GM12878 (cell line): ENCODE measurements around the gene ANKMY2. TPM values are rescaled to one million over a fixed set of nuclear protein-coding genes. Genes with fewer than 3 reads are reported as not detected.

ENCODE experiments used
- ATAC-seq: fragments of 200-7000 bp; cut with Tn5 transposase; 3 replicates; pipeline ENCODE4 v1.9.1; 2020; ENCODE audit warnings: mild to moderate bottlenecking, moderate library complexity
- BruUV-seq: library from RNA; stranded (reverse); fragments of 400-500 nt; replicated peaks from 2 replicates; lab custom pipeline; 2021; lab: Mats Ljungman, UMichigan
- CTCF ChIA-PET: fragments of 300-600 bp; sonication (Branson Sonifier 250); formaldehyde crosslinking; extraction: SDS; loops from one replicate; lab custom pipeline; 2021; ENCODE audit warnings: inconsistent platforms; lab: Yijun Ruan, JAX
- POLR2A ChIA-PET: fragments of 350-600 bp; formaldehyde crosslinking; extraction: SDS; loops from one replicate; lab custom pipeline; 2021; ENCODE audit warnings: inconsistent platforms; lab: Charles Lee
- RAD21 ChIA-PET: fragments of 300-600 bp; sonication (Branson Sonifier 250); formaldehyde crosslinking; loops from one replicate; lab custom pipeline; 2023; ENCODE audit warnings: antibody characterized with exemption; ENCODE audit not compliant: unreplicated experiment; lab: Charles Lee
- SMC1A ChIA-PET: fragments of 300-600 bp; sonication (Branson Sonifier 250); formaldehyde crosslinking; loops from one replicate; lab custom pipeline; 2023; ENCODE audit not compliant: unreplicated experiment, uncharacterized antibody; lab: Charles Lee
- DNase-seq: peaks from one replicate; pipeline ENCODE4 v3.0.0-alpha.2; 2011; ENCODE audit warnings: low read depth, low spot score
- FAIRE-seq: peaks from 3 replicates; lab custom pipeline; 2011; peaks lifted over from hg19 to GRCh38; lab: Jason Lieb, UNC
- H2AFZ ChIP-seq: 2 replicates; pipeline ENCODE4 v1.6.0; 2011; ENCODE audit warnings: low read depth, low read length, control low read depth; ENCODE audit not compliant: control insufficient read depth
- H3K27ac ChIP-seq: 2 replicates; pipeline ENCODE4 v1.5.1; 2011; ENCODE audit warnings: control low read depth; ENCODE audit not compliant: control insufficient read depth, insufficient read depth
- H3K27me3 ChIP-seq, 2 experiments: replicated peaks in 1 of 2; 2 replicates each; pipeline versions ENCODE4 v1.6.0 to v1.6.1; 2011; ENCODE audit warnings: low read length in 1 of 2; ENCODE audit not compliant: control insufficient read depth in 2 of 2, insufficient read depth in 2 of 2
- H3K36me3 ChIP-seq, 2 experiments: 2 replicates each; pipeline ENCODE4 v1.5.1; 2011; ENCODE audit warnings: low read length in 1 of 2; ENCODE audit not compliant: control insufficient read depth in 2 of 2, insufficient read depth in 2 of 2
- H3K4me1 ChIP-seq: 2 replicates; pipeline ENCODE4 v1.6.1; 2011; ENCODE audit warnings: mild to moderate bottlenecking, low read length, moderate library complexity, mixed read lengths; ENCODE audit not compliant: control insufficient read depth, insufficient read depth
- H3K4me2 ChIP-seq: 2 replicates; pipeline ENCODE4 v1.6.0; 2011; ENCODE audit warnings: control low read depth; ENCODE audit not compliant: control insufficient read depth, insufficient read depth
- H3K4me3 ChIP-seq: fragments of 200-600 bp; sonication (generic); 2 replicates; pipeline ENCODE4 v1.5.1; 2016
- H3K79me2 ChIP-seq: 2 replicates; pipeline ENCODE4 v1.6.0; 2011; ENCODE audit warnings: low read length; ENCODE audit not compliant: control insufficient read depth, insufficient read depth
- H3K9ac ChIP-seq: 2 replicates; pipeline ENCODE4 v1.8.0; 2011; ENCODE audit warnings: low read length, control low read depth, mixed read lengths; ENCODE audit not compliant: control insufficient read depth, insufficient read depth
- H3K9me3 ChIP-seq: replicated peaks from 3 replicates; pipeline ENCODE4 v1.5.1; 2011; ENCODE audit warnings: mild to moderate bottlenecking, low read length; ENCODE audit not compliant: control insufficient read depth, insufficient read depth
- H4K20me1 ChIP-seq: 2 replicates; pipeline ENCODE4 v1.6.0; 2011; ENCODE audit not compliant: control insufficient read depth, insufficient read depth
- ATF7 ChIP-seq: fragments of 450-650 bp; IDR thresholded peaks from 2 replicates; pipeline ENCODE4 v1.6.1; 2016; ENCODE audit warnings: low read depth, mild to moderate bottlenecking
- BACH1 ChIP-seq: fragments of 450-650 bp; IDR thresholded peaks from 2 replicates; pipeline ENCODE4 v1.6.1; 2017; ENCODE audit warnings: mild to moderate bottlenecking, borderline replicate concordance
- CHD2 ChIP-seq: IDR thresholded peaks from 2 replicates; pipeline ENCODE4 v1.6.1; 2011; ENCODE audit warnings: low read depth, low read length, improper control_type of control experiment, borderline replicate concordance
- EZH2 ChIP-seq: IDR thresholded peaks from 2 replicates; pipeline ENCODE4 v1.6.1; 2012; ENCODE audit warnings: low read depth, mild to moderate bottlenecking, control low read depth, inconsistent platforms, low read length, borderline replicate concordance; ENCODE audit not compliant: control insufficient read depth
- GATAD2B ChIP-seq: fragments of 450-650 bp; conservative IDR thresholded peaks from 2 replicates; pipeline ENCODE4 v1.6.1; 2017; ENCODE audit warnings: low read depth, mild to moderate bottlenecking, moderate library complexity
- IKZF2 ChIP-seq, 2 experiments: fragments of 450-650 bp; IDR thresholded peaks; 2 replicates each; pipeline ENCODE4 v1.6.1; 2017; ENCODE audit warnings: mild to moderate bottlenecking in 2 of 2, moderate library complexity in 2 of 2
- MTA3 ChIP-seq: IDR thresholded peaks from 2 replicates; pipeline ENCODE4 v1.6.1; 2012; ENCODE audit warnings: low read length, inconsistent platforms, borderline replicate concordance
- NFYB ChIP-seq: IDR thresholded peaks from 2 replicates; pipeline ENCODE4 v1.6.1; 2011; ENCODE audit warnings: low read depth, mild to moderate bottlenecking, low read length, improper control_type of control experiment, moderate library complexity; ENCODE audit not compliant: insufficient read depth
- STAT1 ChIP-seq: fragments of 450-650 bp; conservative IDR thresholded peaks from 2 replicates; pipeline ENCODE4 v1.6.1; 2014; ENCODE audit warnings: antibody characterized with exemption, mild to moderate bottlenecking
- SUPT20H ChIP-seq: IDR thresholded peaks from 2 replicates; pipeline ENCODE4 v1.6.1; 2011; ENCODE audit warnings: low read depth, mild to moderate bottlenecking, low read length, moderate library complexity, borderline replicate concordance; ENCODE audit not compliant: control insufficient read depth
- ZZZ3 ChIP-seq: IDR thresholded peaks from 2 replicates; pipeline ENCODE4 v1.6.1; 2011; ENCODE audit warnings: low read depth; ENCODE audit not compliant: control insufficient read depth, insufficient read length
- WGBS: methylation state at CpG from one replicate; pipeline ENCODE4 v1.1.6; 2016; ENCODE audit warnings: low lambda C conversion rate; ENCODE audit not compliant: insufficient replicate concordance, insufficient coverage; ENCODE audit errors: missing lambda C conversion rate; 5-methylcytosine and 5-hydroxymethylcytosine counted together
- in situ Hi-C: fragments of 300-500 bp; cut with MboI; formaldehyde crosslinking; loops from 9 replicates; pipeline ENCODE4 v1.14.3; 2018; ENCODE audit warnings: mixed read lengths
- intact Hi-C: fragments of 100-400 bp; cut with micrococcal nuclease; formaldehyde crosslinking; loops from one replicate; pipeline ENCODE4 v1.14.2; 2022; ENCODE audit not compliant: unreplicated experiment
- polyA plus RNA-seq, 11 experiments: library from polyadenylated mRNA; depleted of rRNA in 4 of 11; unstranded in 6 of 11; stranded (reverse) in 5 of 11; fragments of >200 nt; fragmentation: Nextera tagmentation in 4 of 11; fragmentation: Illumina TruSeq in 1 of 11; extraction: Ambion mirVana in 4 of 11; extraction: Trizol in 1 of 11; gene quantifications; 1 replicate in 1 of 11; 2 replicates in 10 of 11; pipeline versions ENCODE4 v1.2.1 to v1.2.3, GENCODE V29; 2011 to 2016; ENCODE audit warnings: inconsistent platforms in 2 of 11, missing spikeins in 2 of 11, low read depth in 1 of 11
- total RNA-seq, 4 experiments: library from RNA; depleted of rRNA in 3 of 4; stranded (reverse); fragments of >200 nt in 3 of 4; fragmentation: Illumina TruSeq in 1 of 4; extraction: Trizol in 1 of 4; gene quantifications; 2 replicates each; pipeline versions ENCODE4 v1.2.1 to v1.2.3, GENCODE V29; 2013 to 2021
- TF ChIP-seq, protein P1 (sequence below), 3 experiments: IDR thresholded peaks in 2 of 3; conservative IDR thresholded peaks in 1 of 3; 2 replicates each; pipeline ENCODE4 v1.5.1; 2011; ENCODE audit warnings: low read depth in 3 of 3, low read length in 3 of 3, mild to moderate bottlenecking in 3 of 3, control low read depth in 2 of 3, moderate library complexity in 2 of 3, inconsistent platforms in 1 of 3, mixed read lengths in 1 of 3; ENCODE audit not compliant: control insufficient read depth in 2 of 3, insufficient read depth in 1 of 3; ENCODE audit errors: extremely low read depth in 1 of 3
- TF ChIP-seq, protein P2 (sequence below): IDR thresholded peaks from 2 replicates; pipeline ENCODE4 v1.6.1; 2011; ENCODE audit warnings: low read depth, mild to moderate bottlenecking, low read length, moderate library complexity, borderline replicate concordance; ENCODE audit errors: extremely low read depth
- TF ChIP-seq, protein P3 (sequence below): IDR thresholded peaks from 2 replicates; pipeline ENCODE4 v1.6.1; 2012; ENCODE audit warnings: low read depth, low read length, improper control_type of control experiment

Gene ANKMY2
- total and polyA plus RNA-seq, 10 of the 15 experiments (the other 5 are each of a cell fraction or from before 2014, with no cell fraction given): 0.10 to 0.48 (median 0.29) TPM

DNA sequence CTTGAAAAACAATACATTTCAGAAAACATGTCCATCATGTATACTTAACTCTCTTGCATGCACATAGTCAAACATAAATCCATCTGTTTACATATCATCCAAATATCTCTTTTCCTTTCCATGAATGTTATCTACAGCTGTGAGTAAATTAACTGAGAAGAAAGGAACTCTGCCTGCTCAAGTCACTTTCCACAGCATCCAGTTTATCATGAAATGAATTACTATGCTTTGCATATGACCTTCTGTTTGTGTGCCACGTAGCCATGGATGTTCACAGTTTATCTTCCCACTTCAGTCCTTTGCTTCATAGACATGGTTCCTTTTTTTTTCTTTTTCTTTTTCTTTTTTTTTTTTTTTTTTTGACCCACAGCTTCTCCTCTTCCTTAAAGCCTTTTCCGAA, 40.0 kb upstream of the ANKMY2 start:
- POLR2A ChIA-PET: no interaction called here

More for the DNA sequence above, 40.0 kb upstream of the ANKMY2 start:
- in situ Hi-C loops: no loop called here
- H3K9me3 ChIP-seq: no peaks in the 10 kb centered on the region
- H3K36me3 ChIP-seq: no peaks in the 10 kb centered on the region
- H3K79me2 ChIP-seq: no peaks in the 10 kb centered on the region
- DNase-seq: no peak
- no peak overlapping the region for H3K4me2 ChIP-seq
- no peaks in the 10 kb centered on the region for H3K4me1 ChIP-seq
- SMC1A ChIA-PET: interaction anchor here (1.1 kb wide), 1 partner anchor 19 kb away, joined by 5 read pairs; no protein-coding TSS in a partner anchor
- ATAC-seq: no peak
- no peak overlapping the region for H3K9ac ChIP-seq
- H3K4me3 ChIP-seq: no peak overlapping the region
- no peak for FAIRE-seq
- RAD21 ChIA-PET: no interaction called here
- no peaks in the 10 kb centered on the region for H4K20me1 ChIP-seq
- no peaks in the 10 kb centered on the region for H3K27me3 ChIP-seq
- no TSS peak for BruUV-seq
- no peak overlapping the region for H3K27ac ChIP-seq
- CTCF ChIA-PET: no interaction called here
- intact Hi-C loops: no loop called here
- no peak for TF ChIP-seq SUPT20H
- TF ChIP-seq ATF7: no peak
- no peak for TF ChIP-seq ZZZ3
- TF ChIP-seq, protein P1, sequence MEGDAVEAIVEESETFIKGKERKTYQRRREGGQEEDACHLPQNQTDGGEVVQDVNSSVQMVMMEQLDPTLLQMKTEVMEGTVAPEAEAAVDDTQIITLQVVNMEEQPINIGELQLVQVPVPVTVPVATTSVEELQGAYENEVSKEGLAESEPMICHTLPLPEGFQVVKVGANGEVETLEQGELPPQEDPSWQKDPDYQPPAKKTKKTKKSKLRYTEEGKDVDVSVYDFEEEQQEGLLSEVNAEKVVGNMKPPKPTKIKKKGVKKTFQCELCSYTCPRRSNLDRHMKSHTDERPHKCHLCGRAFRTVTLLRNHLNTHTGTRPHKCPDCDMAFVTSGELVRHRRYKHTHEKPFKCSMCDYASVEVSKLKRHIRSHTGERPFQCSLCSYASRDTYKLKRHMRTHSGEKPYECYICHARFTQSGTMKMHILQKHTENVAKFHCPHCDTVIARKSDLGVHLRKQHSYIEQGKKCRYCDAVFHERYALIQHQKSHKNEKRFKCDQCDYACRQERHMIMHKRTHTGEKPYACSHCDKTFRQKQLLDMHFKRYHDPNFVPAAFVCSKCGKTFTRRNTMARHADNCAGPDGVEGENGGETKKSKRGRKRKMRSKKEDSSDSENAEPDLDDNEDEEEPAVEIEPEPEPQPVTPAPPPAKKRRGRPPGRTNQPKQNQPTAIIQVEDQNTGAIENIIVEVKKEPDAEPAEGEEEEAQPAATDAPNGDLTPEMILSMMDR (IDR thresholded peaks at IDR 0.05 in 2 of 3, conservative IDR thresholded peaks at IDR 0.05 in 1 of 3; ENCODE audit: control insufficient read depth in 2 of 3, extremely low read depth in 1 of 3, insufficient read depth in 1 of 3, low read depth in 3 of 3, low read length in 3 of 3): no peak
- TF ChIP-seq MTA3: no peak
- TF ChIP-seq NFYB: no peak
- TF ChIP-seq CHD2: no peak
- TF ChIP-seq GATAD2B: no peak
- TF ChIP-seq, protein P2, sequence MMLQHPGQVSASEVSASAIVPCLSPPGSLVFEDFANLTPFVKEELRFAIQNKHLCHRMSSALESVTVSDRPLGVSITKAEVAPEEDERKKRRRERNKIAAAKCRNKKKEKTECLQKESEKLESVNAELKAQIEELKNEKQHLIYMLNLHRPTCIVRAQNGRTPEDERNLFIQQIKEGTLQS: no peak
- TF ChIP-seq STAT1: no peak
- no peak for TF ChIP-seq IKZF2 (IDR thresholded peaks at IDR 0.05)
- TF ChIP-seq BACH1: no peak
- TF ChIP-seq, protein P3, sequence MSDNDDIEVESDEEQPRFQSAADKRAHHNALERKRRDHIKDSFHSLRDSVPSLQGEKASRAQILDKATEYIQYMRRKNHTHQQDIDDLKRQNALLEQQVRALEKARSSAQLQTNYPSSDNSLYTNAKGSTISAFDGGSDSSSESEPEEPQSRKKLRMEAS: no peak
- no peak for TF ChIP-seq EZH2
- 69% methylated on average over 2 of the region's 2 CpGs for WGBS
- H2AFZ ChIP-seq: no peak overlapping the region
